ENCODE data around the gene CTNNA3. TPM values are rescaled to one million over a fixed set of nuclear protein-coding genes. Genes with fewer than 3 reads are reported as not detected.
A peak's percentile ranks its signal among the peaks of the same experiment; 100 is the strongest.

Gene CTNNA3
- total and polyA plus RNA-seq, 2 donors from 2014 or later = 0.45 to 0.72 TPM

- no peak for FAIRE-seq
- no peaks in the 10 kb centered on the region for H3K9me3 ChIP-seq (ENCODE audit: control insufficient read depth in 2 of 3, insufficient read depth in 1 of 3, low read length in 3 of 3)
- no peak for DNase-seq
- no peaks in the 10 kb centered on the region for H3K27me3 ChIP-seq (ENCODE audit: control insufficient read depth, insufficient read depth, low read length)
- H3K36me3 ChIP-seq (ENCODE audit: control insufficient read depth in 2 of 3, insufficient read depth in 3 of 3, low read length in 3 of 3) = no peaks in the 10 kb centered on the region
- no peak overlapping the region for H3K27ac ChIP-seq (ENCODE audit: low read depth in 2 of 2, low read length in 2 of 2)
- H3K4me1 ChIP-seq (ENCODE audit: control insufficient read depth in 2 of 3, insufficient read depth in 2 of 3, low read depth in 1 of 3, low read length in 3 of 3) = no peaks in the 10 kb centered on the region
- no peak overlapping the region for H3K9ac ChIP-seq (ENCODE audit: low read length in 3 of 3)
- H3K4me3 ChIP-seq (ENCODE audit: low read length in 3 of 3) = no peak overlapping the region
- TF ChIP-seq CTCF (IDR thresholded peaks at IDR 0.05; ENCODE audit: borderline replicate concordance, extremely low read depth, insufficient read depth) = no peak
- intact Hi-C loops (cut with DNase I) = no loop called here
These were observed 1480.1 kb downstream of the CTNNA3 start for GRCh38 chr10:66215920-66216319.

GRCh38 chr10:66214721-66215404 lies 1481.1 kb downstream of the CTNNA3 start:
- Histone ChIP-seq H3K9ac (ENCODE audit: low read length in 3 of 3) (no peak overlapping the region), H3K27ac (ENCODE audit: low read depth in 2 of 2, low read length in 2 of 2) (no peak overlapping the region), H3K36me3 (ENCODE audit: control insufficient read depth in 2 of 3, insufficient read depth in 3 of 3, low read length in 3 of 3) (no peaks in the 10 kb centered on the region), H3K27me3 (ENCODE audit: control insufficient read depth, insufficient read depth, low read length) (no peaks in the 10 kb centered on the region), H3K4me3 (ENCODE audit: low read length in 3 of 3) (no peak overlapping the region), H3K4me1 (ENCODE audit: control insufficient read depth in 2 of 3, insufficient read depth in 2 of 3, low read depth in 1 of 3, low read length in 3 of 3) (no peaks in the 10 kb centered on the region), H3K9me3 (ENCODE audit: control insufficient read depth in 2 of 3, insufficient read depth in 1 of 3, low read length in 3 of 3) (no peaks in the 10 kb centered on the region)
- no peak for FAIRE-seq
- peak; percentile 10 for TF ChIP-seq CTCF (IDR thresholded peaks at IDR 0.05; ENCODE audit: borderline replicate concordance, extremely low read depth, insufficient read depth)
- intact Hi-C loops (cut with DNase I) = no loop called here
- no peak for DNase-seq

- DNase-seq = no peak
- Histone ChIP-seq H3K9ac (ENCODE audit: low read length in 3 of 3) (no peak overlapping the region), H3K9me3 (ENCODE audit: control insufficient read depth in 2 of 3, insufficient read depth in 1 of 3, low read length in 3 of 3) (no peaks in the 10 kb centered on the region), H3K27ac (ENCODE audit: low read depth in 2 of 2, low read length in 2 of 2) (no peak overlapping the region), H3K4me3 (ENCODE audit: low read length in 3 of 3) (no peak overlapping the region), H3K27me3 (ENCODE audit: control insufficient read depth, insufficient read depth, low read length) (no peaks in the 10 kb centered on the region), H3K4me1 (ENCODE audit: control insufficient read depth in 2 of 3, insufficient read depth in 2 of 3, low read depth in 1 of 3, low read length in 3 of 3) (no peaks in the 10 kb centered on the region), H3K36me3 (ENCODE audit: control insufficient read depth in 2 of 3, insufficient read depth in 3 of 3, low read length in 3 of 3) (no peaks in the 10 kb centered on the region)
- FAIRE-seq = no peak
- intact Hi-C loops (cut with DNase I) = no loop called here
- TF ChIP-seq CTCF (IDR thresholded peaks at IDR 0.05; ENCODE audit: borderline replicate concordance, extremely low read depth, insufficient read depth) = no peak
These were observed 1487.0 kb downstream of the CTNNA3 start for GRCh38 chr10:66209025-66209424.

GRCh38 chr10:66204838-66205237 lies 1491.2 kb downstream of the CTNNA3 start:
- intact Hi-C loops (cut with DNase I) = no loop called here
- Histone ChIP-seq H3K27ac (ENCODE audit: low read depth in 2 of 2, low read length in 2 of 2) (no peak overlapping the region), H3K4me3 (ENCODE audit: low read length in 3 of 3) (no peak overlapping the region), H3K9ac (ENCODE audit: low read length in 3 of 3) (no peak overlapping the region), H3K27me3 (ENCODE audit: control insufficient read depth, insufficient read depth, low read length) (no peaks in the 10 kb centered on the region), H3K9me3 (ENCODE audit: control insufficient read depth in 2 of 3, insufficient read depth in 1 of 3, low read length in 3 of 3) (no peaks in the 10 kb centered on the region), H3K36me3 (ENCODE audit: control insufficient read depth in 2 of 3, insufficient read depth in 3 of 3, low read length in 3 of 3) (no peaks in the 10 kb centered on the region), H3K4me1 (ENCODE audit: control insufficient read depth in 2 of 3, insufficient read depth in 2 of 3, low read depth in 1 of 3, low read length in 3 of 3) (no peaks in the 10 kb centered on the region)
- no peak for FAIRE-seq
- TF ChIP-seq CTCF (IDR thresholded peaks at IDR 0.05; ENCODE audit: borderline replicate concordance, extremely low read depth, insufficient read depth) = no peak
- DNase-seq = no peak

All from kidney (tissue), 14 donors.